Stimulated activated CD4-positive, alpha-beta T cell treated with anti-CD3 and anti-CD28 coated beads, Interleukin-4, amount 100 ng/mL, for 4 hours (primary cell): ENCODE results near the gene GIGYF2.

Experiments used
- DNase-seq, 2 experiments: peaks; one replicate each; pipeline ENCODE4 v3.0.0-alpha.2; 2020

Gene GIGYF2

DNA sequence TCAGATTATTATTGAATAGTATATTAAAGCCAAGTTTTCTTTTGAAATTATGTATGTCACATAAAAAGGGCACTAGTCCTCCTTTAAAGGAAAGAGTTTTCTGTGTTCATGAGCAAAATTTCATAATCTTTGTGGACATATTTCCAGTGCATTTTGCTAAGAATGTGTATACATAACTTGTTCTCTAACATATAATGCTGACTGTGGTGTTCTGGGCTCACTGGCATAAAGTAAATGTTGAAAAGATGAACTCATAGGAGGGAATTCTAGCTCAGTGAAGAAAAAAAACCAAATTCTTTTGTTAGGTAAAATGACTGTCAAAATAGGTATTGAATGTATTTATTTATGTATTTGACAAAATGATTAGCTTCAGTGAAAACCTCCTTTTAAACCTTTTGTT lies 73.1 kb downstream of the GIGYF2 start:
- no peak for DNase-seq

DNA sequence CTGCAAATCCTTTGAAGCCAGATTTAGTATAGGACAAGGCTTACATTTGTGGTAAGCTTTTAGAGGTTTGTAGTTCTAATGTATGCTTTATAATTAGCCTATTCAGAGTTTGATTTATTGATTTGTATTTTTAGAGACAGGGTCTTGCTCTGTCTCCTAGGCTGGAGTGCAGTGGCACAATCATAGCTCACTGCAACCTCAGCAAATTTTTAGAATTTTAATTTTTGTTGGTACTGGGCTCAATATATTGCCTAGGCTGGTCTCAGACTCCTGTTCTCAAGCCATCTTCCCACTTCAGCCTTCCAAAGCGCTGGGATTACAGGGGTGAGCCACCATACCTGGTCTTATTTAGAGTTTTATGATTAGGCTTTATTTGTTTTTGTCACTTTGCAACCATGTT lies 74.7 kb downstream of the GIGYF2 start:
- no peak for DNase-seq

DNA sequence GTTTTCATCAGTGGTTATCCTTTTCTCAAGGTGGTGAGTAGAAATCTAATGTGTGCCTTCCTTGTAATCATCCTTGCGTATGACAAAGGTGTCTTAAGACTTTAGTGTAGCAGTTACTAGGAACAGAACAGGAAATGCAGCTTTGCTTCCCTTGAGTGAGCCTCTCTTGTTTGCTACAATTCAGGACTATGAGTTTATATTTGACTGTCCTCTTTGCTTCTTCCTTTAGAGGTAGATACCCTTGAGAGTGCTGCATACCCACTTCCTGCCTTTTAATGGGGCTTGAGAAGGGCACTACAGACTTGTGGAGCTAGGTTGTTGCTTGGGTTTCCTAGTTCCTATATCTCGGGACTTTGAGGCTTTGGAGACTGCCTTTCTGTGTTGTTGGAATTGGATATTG lies 75.4 kb downstream of the GIGYF2 start:
- no peak for DNase-seq

DNA sequence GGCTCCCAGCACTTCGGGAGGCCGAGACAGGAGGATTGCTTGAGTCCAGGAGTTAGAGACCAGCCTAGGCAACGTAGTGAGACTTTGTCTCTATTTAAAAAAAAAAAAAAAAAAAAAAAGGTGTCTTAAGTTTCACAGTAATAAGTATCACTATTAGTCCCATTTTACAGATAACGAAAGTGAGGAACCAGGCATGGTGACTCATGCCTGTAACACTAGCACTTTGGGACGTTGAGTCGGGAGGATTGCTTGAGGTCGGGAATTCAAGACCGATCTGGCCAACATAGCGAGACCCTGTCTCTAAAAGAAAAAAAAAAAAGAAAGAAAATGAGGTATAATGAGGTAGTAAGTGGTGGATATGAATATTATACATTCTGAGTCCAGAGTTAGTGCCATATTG lies 76.7 kb downstream of the GIGYF2 start:
- no peak for DNase-seq

DNA sequence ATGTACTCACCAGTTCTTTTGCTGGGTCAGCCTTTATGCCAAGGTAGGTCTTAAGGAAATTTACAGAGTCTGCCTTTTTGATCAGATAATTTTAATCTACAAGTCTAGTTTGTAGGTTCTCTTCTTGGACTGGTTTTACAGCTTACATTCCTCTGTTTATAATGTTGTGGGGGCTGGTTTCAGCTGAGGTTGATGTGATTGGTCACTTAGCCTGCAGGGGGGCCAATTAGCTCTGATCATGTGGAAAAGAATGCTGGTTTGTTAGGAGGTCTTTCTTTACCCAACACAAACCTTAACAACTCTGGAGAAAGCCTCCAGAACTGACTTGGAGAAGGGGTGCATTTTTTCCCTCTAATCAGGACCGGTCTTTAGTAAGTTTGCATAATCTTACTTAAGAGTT lies 79.3 kb downstream of the GIGYF2 start, which contains the start of gene KCNJ13:
TSS of gene KCNJ13 (minus strand) at position 131 of the 400 bp plus-strand sequence. CDS start 5,203 bp downstream, outside the sequence.
- DNase-seq, result no peak

DNA sequence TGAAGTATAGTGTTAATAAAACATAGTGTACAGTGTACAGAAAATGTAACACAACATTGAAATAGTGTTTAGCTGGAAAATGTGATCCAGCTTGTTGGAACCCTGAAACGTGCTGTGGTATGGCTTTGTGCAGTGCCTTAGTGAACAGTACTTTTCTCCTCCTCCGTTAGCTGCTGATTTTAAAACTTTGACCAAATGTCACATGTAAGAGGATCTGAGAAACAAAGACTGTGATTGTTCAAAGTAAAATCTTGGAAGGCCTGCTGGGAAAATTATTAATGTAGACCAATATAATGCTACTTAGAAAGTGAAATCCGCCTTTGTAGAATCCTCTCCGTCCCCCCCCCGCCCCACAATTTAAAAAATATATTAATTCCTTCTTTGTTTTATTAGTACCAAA lies 80.1 kb downstream of the GIGYF2 start:
- no peak for DNase-seq

DNA sequence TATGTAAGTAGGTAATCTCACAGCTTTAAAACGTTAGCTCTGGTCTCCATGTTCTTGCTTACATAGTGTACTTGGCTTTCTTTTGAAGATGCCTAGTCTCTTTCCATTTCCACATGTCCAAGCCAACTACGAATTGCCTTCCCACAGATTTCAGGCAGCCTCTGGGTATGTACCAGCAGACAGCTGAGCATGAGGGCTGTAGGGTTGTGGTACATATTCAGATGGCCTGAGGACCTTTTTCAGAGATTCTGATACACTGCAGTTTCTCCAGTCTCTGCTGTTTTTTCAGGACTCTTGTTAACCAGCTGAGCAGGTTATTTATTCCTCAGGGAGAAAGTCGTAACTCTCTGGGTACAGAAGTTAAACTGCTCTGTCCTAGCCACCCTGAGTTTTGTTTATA lies 82.3 kb downstream of the GIGYF2 start:
- no peak for DNase-seq

DNA sequence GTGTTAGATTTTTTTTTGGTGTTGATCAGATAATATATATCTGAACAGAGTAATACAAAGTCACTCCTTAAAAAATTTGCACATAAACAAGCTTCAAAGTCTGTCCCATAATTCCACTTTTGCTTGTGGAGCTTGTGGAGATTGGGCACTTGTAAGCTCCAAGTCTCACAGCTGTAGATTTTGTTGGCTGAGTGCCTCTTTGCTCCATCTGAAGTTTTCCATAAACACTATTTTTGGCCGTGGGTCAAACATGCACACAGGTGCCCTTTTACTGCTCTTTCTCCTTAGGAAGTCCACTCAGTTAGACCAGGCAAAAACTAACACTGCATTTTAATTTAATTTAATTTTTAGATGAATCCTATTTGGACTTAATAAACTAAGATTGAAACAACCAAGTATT lies 82.8 kb downstream of the GIGYF2 start:
- no peak for DNase-seq

DNA sequence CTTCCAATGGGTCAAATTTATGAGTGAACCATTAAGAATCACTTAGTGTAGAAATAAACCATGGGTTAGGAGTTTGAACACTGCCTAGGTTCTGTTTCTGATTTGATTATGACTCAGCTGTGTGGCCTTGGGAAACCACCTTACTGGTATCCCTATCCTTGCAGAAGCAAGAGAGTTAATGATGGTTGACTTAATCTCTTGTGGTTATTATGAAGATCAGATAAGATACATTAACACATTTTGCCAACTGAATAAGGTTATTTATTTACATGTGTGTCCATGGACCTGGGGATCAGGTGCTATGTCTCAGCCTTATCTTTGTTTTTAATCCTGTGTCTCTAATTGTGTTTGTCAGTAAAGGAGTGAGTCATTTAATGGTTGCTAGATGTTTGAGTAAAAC lies 84.6 kb downstream of the GIGYF2 start:
- DNase-seq, result peak; percentile 4 to 29

DNA sequence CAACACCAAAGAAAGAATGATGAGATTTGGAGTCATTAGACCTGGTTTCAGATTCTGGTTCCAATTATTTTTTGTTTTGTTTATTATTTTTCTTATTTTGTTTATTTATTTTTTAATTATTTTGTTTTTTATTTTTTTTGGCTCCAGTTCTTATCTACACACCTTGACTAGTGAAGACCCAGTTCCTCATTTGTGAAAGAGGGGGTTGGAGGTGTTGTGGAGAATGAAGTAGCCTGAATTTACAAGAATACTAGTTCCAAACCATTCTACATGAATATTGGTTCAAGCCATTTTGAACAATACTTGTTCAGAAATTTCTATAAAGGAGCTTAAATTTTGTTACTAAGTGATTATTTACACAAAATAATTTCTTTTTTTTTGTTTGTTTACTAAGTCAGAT lies 86.1 kb downstream of the GIGYF2 start:
- DNase-seq, result no peak

DNA sequence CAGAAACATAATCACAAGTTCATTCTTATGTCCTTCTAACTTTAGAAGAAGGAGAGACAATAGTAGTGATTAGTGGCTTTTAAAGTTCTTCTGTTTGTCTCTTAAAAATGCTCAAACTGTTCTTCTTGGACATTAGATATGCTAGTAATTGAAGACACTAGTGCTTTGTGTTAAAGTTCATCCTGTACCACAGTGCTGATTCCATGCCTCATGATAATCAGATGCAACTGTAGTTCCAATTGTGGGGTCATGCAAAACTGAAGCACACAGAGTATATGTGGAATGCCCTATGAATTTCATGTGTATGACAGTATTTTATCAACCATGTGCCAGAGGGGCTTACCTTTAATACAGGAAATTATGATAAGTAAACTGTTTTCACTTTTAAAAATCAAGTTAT lies 90.7 kb downstream of the GIGYF2 start:
- DNase-seq, result no peak

DNA sequence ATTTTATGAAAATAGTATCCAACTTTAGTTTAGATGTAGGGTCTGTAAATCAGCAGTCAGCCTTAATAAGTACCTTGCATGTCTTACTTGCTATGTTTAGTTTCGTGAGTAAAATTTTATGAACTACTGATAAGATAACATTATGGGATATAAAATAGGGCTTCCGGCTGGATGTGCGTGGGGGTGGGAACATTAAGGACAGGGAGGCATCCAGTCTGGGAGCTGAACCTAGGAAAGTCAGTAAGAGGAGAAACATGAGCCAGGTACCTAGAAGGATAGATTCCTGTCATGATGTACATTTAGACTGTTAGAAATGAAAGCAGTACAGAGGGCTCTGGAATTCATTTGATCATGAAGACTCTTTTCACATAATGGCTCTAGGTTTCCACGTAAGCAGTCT lies 92.0 kb downstream of the GIGYF2 start:
- no peak for DNase-seq

DNA sequence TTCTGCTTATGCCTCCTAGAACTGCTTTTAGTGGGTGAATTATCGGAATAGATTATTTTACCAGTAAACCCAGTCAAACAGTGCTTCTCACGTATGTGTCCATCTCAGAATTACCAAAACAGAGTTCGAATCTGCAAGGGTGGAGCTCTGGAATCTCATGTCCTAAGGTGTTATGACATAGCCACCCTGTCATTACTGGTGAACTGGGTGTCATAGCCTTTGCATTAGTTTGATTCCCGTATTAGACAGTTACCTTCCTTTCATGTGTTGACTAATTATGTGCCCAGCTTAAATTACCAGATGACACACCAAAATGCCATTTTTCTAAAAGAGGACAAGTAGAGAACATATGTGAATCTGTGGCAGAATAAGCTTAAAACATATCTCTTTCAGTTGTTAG lies 94.4 kb downstream of the GIGYF2 start:
- DNase-seq, result no peak

DNA sequence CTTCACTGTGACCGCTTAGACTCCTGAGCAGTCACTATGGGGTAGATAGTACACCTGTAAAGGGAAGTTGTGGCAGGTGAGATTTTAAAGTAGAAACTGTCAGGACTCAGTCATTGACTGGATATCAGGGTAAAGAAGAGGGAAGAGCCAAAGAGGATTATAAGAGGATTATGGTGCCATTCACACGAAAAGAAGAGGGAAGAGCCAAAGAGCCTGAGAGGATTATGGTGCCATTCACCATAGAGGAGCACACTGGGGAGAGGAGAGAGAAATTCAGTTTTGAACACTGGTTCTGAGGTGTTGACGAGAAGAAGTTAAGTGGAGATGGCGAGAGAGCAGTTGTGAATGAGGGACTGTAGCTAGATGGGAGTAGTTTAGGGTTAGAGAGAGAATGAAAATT lies 96.1 kb downstream of the GIGYF2 start:
- no peak for DNase-seq

DNA sequence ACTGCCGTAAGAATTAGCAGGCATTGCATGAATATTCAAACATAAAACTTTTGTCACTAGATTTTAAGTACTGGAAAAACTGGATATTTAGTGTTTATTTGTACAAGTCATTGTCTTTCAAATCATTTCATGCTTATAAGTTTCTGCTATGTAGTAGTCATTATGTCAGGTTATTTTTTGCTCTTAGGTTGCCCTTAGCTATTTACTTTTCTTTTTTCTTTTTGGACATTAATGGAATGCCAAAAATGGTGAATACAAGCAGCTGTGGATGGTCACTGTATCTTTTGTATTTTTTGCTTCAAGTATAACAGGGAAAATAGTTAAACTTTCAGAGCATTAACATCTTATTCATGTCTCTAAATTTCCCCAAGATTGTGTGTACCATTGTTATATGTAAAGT lies 97.8 kb downstream of the GIGYF2 start:
- no peak for DNase-seq

DNA sequence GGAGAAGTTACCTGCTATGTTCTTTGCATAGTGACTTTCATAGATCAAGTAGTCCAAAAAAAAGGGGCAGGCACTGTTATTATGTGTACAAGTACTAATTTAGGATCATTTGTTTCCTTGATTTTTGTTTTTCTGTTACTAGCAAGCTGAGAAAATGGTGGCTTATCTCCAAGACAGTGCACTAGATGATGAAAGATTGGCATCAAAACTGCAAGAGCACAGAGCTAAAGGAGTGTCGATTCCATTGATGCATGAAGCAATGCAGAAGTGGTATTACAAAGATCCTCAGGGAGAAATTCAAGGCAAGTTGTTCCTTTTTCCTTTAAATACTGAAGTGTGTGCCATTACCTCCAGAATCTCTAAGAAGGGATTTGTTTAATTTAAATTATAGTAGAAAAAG lies 98.8 kb downstream of the GIGYF2 start:
- no peak for DNase-seq

DNA sequence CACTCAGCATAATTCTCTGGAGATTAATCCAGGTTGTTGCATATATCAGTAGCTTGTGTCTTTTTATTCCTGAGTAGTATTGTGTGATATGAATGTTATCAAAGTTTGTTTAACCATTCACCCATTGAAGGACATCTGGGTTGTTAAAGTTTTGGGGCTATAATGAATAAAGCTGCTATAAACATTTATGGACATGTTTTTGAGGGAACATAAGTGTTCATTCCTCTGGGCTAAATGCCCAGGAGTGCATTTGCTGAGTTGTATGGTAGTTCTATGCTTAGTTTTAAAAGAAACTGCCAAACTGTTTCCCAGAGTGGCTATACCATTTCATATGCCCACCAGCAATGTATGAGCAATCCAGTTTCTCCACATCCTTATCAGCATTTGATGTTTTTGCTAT lies 101.1 kb downstream of the GIGYF2 start:
- DNase-seq, result no peak

DNA sequence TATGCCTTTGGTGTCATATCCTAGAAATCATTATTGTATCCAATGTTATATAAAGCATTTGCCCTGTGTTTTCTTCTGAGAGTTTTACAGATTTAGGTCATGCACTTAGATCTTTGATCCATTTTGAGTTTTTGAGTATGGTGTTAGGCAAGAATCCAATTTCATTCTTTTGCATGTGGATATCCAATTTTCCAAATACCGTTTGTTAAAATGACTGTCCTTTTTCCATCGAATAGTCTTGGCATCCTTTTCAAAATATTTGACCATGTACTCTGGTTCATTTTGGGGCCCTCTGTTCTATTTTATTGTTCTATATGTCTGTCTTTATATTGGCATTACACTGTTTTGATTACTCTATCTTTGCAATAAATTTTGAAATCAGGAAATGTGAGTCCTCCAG lies 103.0 kb downstream of the GIGYF2 start:
- no peak for DNase-seq

DNA sequence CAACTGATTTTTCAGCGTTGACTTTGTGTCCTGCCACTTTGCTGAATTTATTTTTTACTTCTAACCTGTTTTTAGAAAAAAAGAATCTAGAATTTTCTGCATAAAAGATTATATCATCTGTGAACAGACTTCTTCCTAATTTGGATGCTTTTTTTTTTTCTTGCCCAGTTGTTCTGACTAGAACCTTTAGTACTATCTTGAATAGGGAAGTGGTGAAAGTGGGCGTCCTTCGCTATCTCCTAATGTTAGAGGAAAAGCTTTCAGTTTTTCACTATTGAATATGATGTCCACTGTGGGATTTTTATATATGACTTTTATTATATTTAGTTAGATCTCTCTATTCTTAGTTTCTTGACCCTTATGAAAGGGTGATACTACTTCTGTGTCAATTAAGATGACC lies 105.0 kb downstream of the GIGYF2 start:
- DNase-seq, result no peak

DNA sequence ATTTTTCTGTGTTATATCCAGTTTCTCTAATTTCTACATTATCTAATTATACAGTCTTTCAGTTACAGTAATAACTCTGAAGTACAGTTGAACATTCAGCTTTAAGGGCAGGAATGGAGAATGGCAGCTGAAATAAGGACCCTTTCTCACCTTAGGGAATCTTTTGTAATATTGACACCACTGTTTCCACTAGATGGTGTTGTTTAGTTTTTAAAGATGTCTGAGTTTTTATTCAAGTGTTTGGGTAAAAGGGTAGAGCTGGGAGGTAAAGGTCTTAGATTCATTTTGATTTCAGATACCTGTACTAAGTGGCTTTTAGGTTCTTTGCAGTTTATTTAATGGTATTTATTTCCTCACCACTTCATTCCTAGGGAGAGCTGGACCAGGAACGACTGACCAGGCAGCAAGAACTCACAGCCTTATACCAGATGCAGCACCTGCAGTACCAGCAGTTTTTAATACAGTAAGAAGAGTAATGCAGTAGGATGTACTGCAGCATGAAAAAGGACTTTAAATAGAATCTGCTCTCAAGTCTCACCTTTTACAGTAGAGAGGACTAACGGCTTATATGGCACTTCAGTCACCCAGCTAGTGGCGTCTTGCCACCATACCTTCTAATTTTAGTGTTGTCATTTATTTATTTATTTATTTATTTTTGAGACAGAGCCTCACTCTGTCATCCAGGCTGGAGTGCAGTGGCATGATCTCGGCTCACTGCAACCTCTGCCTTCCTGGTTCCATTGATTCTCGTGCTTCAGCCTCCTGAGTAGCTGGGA lies 112.4 kb downstream of the GIGYF2 start:
- DNase-seq, result no peak

DNA sequence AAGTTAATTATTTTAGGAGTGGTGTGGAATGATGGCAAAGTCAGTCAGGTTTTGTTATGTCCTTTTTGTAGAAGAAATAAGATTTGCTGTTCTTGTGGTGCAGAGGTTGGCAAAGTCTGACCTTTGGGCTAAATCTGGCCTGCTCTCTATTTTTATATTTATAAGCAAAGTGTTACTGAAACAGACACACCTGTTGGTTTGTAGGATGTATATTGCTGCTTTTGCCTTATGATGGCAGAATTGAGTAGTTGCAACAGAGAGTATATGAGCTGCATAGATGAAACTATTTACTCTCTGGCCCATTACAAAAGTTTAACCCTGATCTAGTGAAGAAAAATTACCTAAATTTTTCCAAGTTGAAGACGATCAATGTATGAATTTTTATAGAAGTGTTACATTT lies 113.3 kb downstream of the GIGYF2 start:
- DNase-seq, result no peak

DNA sequence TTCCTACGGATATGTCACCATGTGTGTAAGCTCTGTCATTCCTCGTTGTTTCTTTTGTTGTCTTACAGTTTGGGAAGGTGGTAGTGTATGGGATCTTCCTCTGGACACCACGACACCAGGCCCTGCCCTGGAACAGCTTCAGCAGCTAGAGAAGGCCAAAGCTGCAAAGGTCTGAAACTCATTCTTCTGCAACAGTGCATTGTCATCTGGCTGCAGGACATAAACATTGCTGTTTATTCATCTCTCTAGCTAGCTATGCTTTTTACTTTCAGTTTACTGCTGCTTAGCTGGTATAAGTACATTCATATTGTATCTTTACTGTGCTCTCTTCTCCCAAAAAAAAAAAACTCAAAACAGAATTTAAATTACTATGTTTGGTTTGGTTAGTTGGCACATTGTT lies 118.4 kb downstream of the GIGYF2 start:
- DNase-seq, result no peak

DNA sequence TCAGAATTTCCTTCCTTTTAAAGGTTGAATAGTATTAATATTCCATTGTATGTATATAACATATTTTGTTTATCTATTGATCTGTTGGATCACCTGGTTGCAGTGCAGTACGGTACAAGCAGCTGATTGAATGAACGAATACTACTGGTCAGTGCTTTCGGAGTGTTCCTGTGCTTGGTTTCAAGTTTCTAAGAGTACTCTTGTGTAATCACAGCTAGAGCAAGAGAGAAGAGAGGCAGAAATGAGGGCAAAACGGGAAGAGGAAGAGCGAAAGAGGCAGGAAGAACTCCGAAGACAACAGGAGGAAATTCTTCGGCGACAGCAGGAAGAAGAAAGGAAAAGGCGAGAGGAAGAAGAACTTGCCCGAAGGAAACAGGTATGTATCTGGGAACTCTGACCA lies 119.5 kb downstream of the GIGYF2 start:
- no peak for DNase-seq

DNA sequence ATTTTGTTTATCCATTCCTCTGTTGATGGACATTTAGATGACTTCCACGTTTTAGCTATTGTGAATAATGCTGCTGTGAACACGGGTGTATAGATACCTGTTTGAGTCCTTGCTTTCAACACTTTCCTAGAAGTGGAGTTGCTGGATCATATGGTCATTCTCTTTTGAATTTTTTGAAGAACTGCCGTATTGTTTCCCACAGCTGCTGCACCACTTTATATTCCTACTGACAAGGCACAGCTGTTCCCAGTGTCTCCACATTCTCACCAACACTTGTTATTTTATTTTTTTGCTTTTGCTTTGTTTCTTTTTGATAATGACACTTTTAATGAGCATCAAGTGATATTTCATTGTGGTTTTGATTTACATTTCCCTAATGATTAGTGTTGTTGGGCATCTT lies 120.6 kb downstream of the GIGYF2 start:
- no peak for DNase-seq

DNA sequence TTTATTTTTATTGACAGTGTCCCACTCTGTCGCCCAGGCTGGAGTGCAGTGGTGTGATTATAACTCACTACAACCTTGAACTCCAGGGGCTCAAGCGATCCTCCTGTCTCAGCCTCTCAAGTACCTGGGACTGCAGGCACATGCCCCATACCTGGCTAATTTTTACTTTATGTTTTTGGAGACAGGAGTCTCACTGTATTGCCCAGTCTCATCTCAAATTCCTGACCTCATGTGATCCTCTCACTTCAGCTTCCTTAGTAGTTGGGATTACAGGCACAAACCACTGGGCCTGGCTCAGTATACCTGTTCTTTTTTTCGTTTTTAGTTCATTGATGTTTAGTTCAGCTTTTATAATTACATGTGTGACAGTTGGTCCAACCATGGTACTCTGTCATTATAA lies 132.9 kb downstream of the GIGYF2 start:
- DNase-seq, result no peak
